Keratinocyte (primary cell): ENCODE results near the gene TMEFF2. TPM values are rescaled to one million over a fixed set of nuclear protein-coding genes. Genes with fewer than 3 reads are reported as not detected.

ENCODE experiments used
- DNase-seq: peaks from one replicate; pipeline ENCODE4 v3.0.0-alpha.2; 2011; ENCODE audit warnings: low read depth, missing footprints, low spot score
- FAIRE-seq: peaks from 2 replicates; lab custom pipeline; 2011; peaks lifted over from hg19 to GRCh38; lab: Jason Lieb, UNC
- H2AFZ ChIP-seq: 2 replicates; pipeline ENCODE4 v1.6.0; 2012; ENCODE audit warnings: low read length, control low read depth, inconsistent platforms; ENCODE audit not compliant: control insufficient read depth
- H3K27ac ChIP-seq: 2 replicates; pipeline ENCODE4 v1.5.1; 2011; ENCODE audit warnings: low read length; ENCODE audit not compliant: control insufficient read depth, insufficient read depth
- H3K27me3 ChIP-seq: 3 replicates; pipeline ENCODE4 v1.6.0; 2011; ENCODE audit warnings: low read length; ENCODE audit not compliant: control insufficient read depth, insufficient read depth; ENCODE audit errors: extremely low read depth
- H3K36me3 ChIP-seq, 2 experiments: 2 replicates in 1 of 2; 3 replicates in 1 of 2; pipeline ENCODE4 v1.5.1; 2011; ENCODE audit warnings: low read length in 2 of 2, mild to moderate bottlenecking in 1 of 2; ENCODE audit not compliant: control insufficient read depth in 2 of 2, insufficient read depth in 2 of 2; ENCODE audit errors: extremely low read depth in 1 of 2
- H3K4me1 ChIP-seq: 3 replicates; pipeline ENCODE4 v1.5.1; 2011; ENCODE audit warnings: low read length; ENCODE audit not compliant: control insufficient read depth, insufficient read depth; ENCODE audit errors: extremely low read depth
- H3K4me2 ChIP-seq: 3 replicates; pipeline ENCODE4 v1.6.0; 2011; ENCODE audit warnings: low read depth, low read length; ENCODE audit not compliant: control insufficient read depth, insufficient read depth; ENCODE audit errors: extremely low read depth
- H3K4me3 ChIP-seq, 3 experiments: fragments of 200-600 bp in 1 of 3; sonication (generic) in 1 of 3; 2 replicates in 2 of 3; 3 replicates in 1 of 3; pipeline ENCODE4 v1.5.1; 2011 to 2016; ENCODE audit warnings: low read length in 3 of 3, mild to moderate bottlenecking in 3 of 3, control low read depth in 2 of 3, inconsistent platforms in 1 of 3, low read depth in 1 of 3, mixed read lengths in 1 of 3, mixed run types in 1 of 3, moderate library complexity in 1 of 3; ENCODE audit not compliant: control insufficient read depth in 2 of 3, insufficient read depth in 2 of 3; ENCODE audit errors: extremely low read depth in 1 of 3
- H3K79me2 ChIP-seq: 2 replicates; pipeline ENCODE4 v1.6.0; 2012; ENCODE audit warnings: low read length; ENCODE audit not compliant: control insufficient read depth, insufficient read depth
- H3K9ac ChIP-seq: 3 replicates; pipeline ENCODE4 v1.6.0; 2011; ENCODE audit warnings: low read length; ENCODE audit not compliant: control insufficient read depth, insufficient read depth; ENCODE audit errors: extremely low read depth
- H3K9me1 ChIP-seq: 3 replicates; pipeline ENCODE4 v1.6.0; 2011; ENCODE audit warnings: low read length; ENCODE audit not compliant: control insufficient read depth, insufficient read depth; ENCODE audit errors: extremely low read depth
- H3K9me3 ChIP-seq: 2 replicates; pipeline ENCODE4 v1.5.1; 2012; ENCODE audit warnings: low read depth, low read length; ENCODE audit not compliant: control insufficient read depth
- H4K20me1 ChIP-seq: 3 replicates; pipeline ENCODE4 v1.6.0; 2011; ENCODE audit warnings: low read length; ENCODE audit not compliant: control insufficient read depth, insufficient read depth; ENCODE audit errors: extremely low read depth
- CTCF ChIP-seq, 3 experiments: IDR thresholded peaks in 1 of 3; conservative IDR thresholded peaks in 1 of 3; optimal IDR thresholded peaks in 1 of 3; 2 replicates in 2 of 3; 3 replicates in 1 of 3; pipeline versions ENCODE3 to v1.5.1; 2011; ENCODE audit warnings: low read length in 3 of 3, mild to moderate bottlenecking in 3 of 3, moderate library complexity in 2 of 3, control low read depth in 1 of 3, inconsistent platforms in 1 of 3; ENCODE audit not compliant: insufficient read depth in 2 of 3; ENCODE audit errors: extremely low read depth in 1 of 3
- EZH2 ChIP-seq: IDR thresholded peaks from one replicate; pipeline ENCODE4 v1.6.1; 2012; ENCODE audit warnings: inconsistent platforms, mild to moderate bottlenecking, low read length, moderate library complexity
- dilution Hi-C: fragments of 300-500 bp; cut with MboI; formaldehyde crosslinking; loops from one replicate; pipeline ENCODE4 v1.7.0; 2020; ENCODE audit warnings: low sequenced_read_pairs; ENCODE audit not compliant: extremely low pct_ligation_motif_present
- polyA plus RNA-seq, 5 experiments: library from polyadenylated mRNA; depleted of rRNA in 3 of 5; stranded (reverse) in 3 of 5; stranded (forward) in 1 of 5; unstranded in 1 of 5; fragments of >200 nt; gene quantifications; 1 replicate in 1 of 5; 2 replicates in 3 of 5; 3 replicates in 1 of 5; pipeline versions ENCODE4 v1.2.1 to v1.2.3, GENCODE V29; 2011 to 2012; ENCODE audit warnings: missing spikeins in 2 of 5, low read depth in 1 of 5, low replicate concordance in 1 of 5

TMEFF2 gene
- polyA plus RNA-seq, 1 donor (not counting 4 experiments of a cell fraction or from before 2014, with no cell fraction given), result not detected

- Histone ChIP-seq H3K9me3 (no peaks in the 10 kb centered on the region), H3K4me3 (no peak overlapping the region), H3K9me1 (no peaks in the 10 kb centered on the region), H3K4me2 (no peak overlapping the region), H3K36me3 (no peaks in the 10 kb centered on the region), H4K20me1 (no peaks in the 10 kb centered on the region), H3K79me2 (no peaks in the 10 kb centered on the region), H3K27ac (no peak overlapping the region), H3K4me1 (no peaks in the 10 kb centered on the region), H3K27me3 (no peaks in the 10 kb centered on the region), H3K9ac (no peak overlapping the region), H2AFZ (no peak overlapping the region)
- DNase-seq, result no peak
- FAIRE-seq, result no peak
- TF ChIP-seq EZH2 (no peak), CTCF (optimal IDR thresholded peaks at IDR 0.05 in 1 of 3, IDR thresholded peaks at IDR 0.05 in 1 of 3, conservative IDR thresholded peaks at IDR 0.05 in 1 of 3; ENCODE audit: extremely low read depth in 1 of 3, insufficient read depth in 2 of 3, low read length in 3 of 3) (no peak)
- dilution Hi-C loops, result no loop called here
Measured at GRCh38 chr2:191965733-191966132, 229.0 kb downstream of the TMEFF2 start.

- Histone ChIP-seq H3K27me3 (no peaks in the 10 kb centered on the region), H3K4me1 (no peaks in the 10 kb centered on the region), H2AFZ (no peak overlapping the region), H3K9me1 (no peaks in the 10 kb centered on the region), H3K79me2 (no peaks in the 10 kb centered on the region), H4K20me1 (no peaks in the 10 kb centered on the region), H3K4me2 (no peak overlapping the region), H3K4me3 (no peak overlapping the region), H3K36me3 (no peaks in the 10 kb centered on the region), H3K27ac (no peak overlapping the region), H3K9ac (no peak overlapping the region), H3K9me3 (no peaks in the 10 kb centered on the region)
- TF ChIP-seq CTCF (optimal IDR thresholded peaks at IDR 0.05 in 1 of 3, IDR thresholded peaks at IDR 0.05 in 1 of 3, conservative IDR thresholded peaks at IDR 0.05 in 1 of 3; ENCODE audit: extremely low read depth in 1 of 3, insufficient read depth in 2 of 3, low read length in 3 of 3) (no peak), EZH2 (no peak)
- DNase-seq (no peak), FAIRE-seq (no peak)
- dilution Hi-C loops, result no loop called here
Measured at GRCh38 chr2:191961556-191961955, 233.2 kb downstream of the TMEFF2 start.
